Stimulated activated CD8-positive, alpha-beta memory T cell treated with anti-CD3 and anti-CD28 coated beads, Interleukin-15, amount 100 ng/mL, for 48 hours (primary cell): ENCODE results near the gene MAML2.

Experiments
- DNase-seq, 2 donors: peaks; one replicate each; pipeline ENCODE4 v3.0.0-alpha.2; 2020; ENCODE audit warnings: low read depth in 2 of 2

Gene MAML2

DNA sequence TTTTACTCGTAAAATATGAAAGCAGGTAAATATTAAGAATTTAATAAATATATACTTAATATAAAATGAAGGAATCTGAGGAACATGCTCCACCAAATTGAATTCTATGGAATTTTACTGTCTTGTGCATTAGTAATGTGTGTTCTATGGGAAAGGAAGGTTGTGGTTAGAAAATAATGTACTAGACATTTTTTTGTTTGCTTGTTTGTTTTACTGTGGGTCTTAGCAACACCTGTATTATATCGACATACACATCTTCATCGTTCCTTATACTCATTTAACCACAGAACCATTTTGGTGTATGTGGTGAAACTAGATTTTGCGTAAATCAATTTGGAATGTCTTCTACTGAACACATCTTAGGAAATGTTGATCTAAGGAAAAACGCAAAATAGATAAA, 304.9 kb downstream of the MAML2 start:
- no peak for DNase-seq

GRCh38 chr11:96037405-96037949, 305.5 kb downstream of the MAML2 start:
- no peak for DNase-seq

GRCh38 chr11:96036863-96037262, 306.1 kb downstream of the MAML2 start:
- no peak for DNase-seq

- DNase-seq: no peak
Measured at GRCh38 chr11:96035740-96036078, 307.3 kb downstream of the MAML2 start.

- DNase-seq: no peak
Measured at GRCh38 chr11:96035031-96035739, 307.8 kb downstream of the MAML2 start.

DNA sequence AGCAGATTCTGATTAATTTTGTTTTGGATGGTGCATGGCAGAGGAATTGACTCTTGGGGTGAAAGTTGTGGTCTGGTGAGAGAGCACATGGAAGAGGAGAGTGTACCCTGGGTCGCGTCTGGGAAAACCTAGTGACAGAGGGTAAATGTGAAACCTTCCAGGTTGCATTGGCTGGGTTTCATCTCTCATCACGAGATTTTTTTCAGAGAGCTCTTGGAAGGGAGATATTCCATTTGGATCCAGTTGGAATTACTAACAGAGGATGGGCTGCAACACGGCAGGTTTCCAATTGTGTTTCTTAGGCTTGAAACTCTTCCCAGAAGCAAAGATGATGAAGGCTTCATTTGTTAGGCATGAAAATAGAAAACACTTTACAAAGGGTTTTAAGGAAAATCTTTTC, 309.4 kb downstream of the MAML2 start:
- no peak for DNase-seq

DNA sequence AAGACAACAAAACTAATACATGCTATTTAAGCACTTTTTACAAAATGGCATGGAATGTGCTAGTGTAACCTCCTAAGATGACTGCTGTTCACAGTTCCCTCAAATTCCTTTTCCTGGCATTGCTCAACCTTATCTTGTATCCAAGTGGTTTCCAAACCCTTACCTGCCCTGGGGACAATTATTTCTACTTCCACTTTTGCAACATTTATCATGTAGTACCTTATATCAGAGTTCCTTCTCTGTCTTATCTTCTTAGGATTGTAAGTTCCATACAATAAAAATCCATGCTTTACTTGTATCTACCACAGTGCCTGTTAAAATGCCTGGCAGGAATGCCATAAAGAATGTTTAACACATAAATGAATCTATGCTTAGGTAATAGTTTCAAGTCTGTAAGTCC, 309.9 kb downstream of the MAML2 start:
- no peak for DNase-seq

- no peak for DNase-seq
Measured at GRCh38 chr11:96028746-96029145, 314.2 kb downstream of the MAML2 start.

GRCh38 chr11:96027021-96027420, 316.0 kb downstream of the MAML2 start:
- no peak for DNase-seq

DNA sequence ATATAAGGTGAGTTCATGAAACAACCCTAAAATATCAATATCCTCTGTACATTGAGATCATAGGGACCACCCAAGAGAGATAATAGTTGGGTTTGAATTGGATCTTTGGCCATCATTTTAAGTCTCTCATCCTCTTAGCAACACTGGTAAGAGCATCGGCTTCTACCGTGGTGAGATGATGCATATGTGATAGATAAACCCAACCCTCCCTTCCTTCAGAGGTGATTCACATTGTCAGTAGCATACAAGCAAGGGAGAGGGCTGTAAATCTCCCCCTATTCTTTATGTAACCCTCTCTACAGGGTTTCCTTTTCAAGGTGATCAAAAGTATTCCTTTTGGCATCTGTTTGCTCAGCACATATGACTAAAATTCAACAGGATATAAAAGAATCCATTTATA, 316.7 kb downstream of the MAML2 start:
- no peak for DNase-seq

DNA sequence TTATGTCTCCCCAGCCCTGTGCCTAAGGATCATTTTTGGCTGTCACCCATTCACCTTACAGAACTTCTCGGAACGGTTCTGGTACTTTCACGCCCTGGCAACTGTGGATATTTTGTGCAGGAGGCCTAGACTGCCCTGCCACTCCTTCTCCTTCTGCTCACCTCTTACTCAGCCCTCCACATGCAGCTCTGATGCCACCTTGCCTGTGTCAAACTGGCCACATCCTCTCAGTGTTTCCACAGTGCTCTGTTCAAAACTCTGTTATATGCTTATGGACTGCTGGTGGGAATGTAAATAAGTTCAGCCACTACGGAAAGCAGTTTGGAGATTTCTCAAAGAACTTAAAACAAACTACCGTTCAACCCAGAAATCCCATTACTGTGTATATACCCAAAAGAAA, 318.3 kb downstream of the MAML2 start:
- DNase-seq: no peak

DNA sequence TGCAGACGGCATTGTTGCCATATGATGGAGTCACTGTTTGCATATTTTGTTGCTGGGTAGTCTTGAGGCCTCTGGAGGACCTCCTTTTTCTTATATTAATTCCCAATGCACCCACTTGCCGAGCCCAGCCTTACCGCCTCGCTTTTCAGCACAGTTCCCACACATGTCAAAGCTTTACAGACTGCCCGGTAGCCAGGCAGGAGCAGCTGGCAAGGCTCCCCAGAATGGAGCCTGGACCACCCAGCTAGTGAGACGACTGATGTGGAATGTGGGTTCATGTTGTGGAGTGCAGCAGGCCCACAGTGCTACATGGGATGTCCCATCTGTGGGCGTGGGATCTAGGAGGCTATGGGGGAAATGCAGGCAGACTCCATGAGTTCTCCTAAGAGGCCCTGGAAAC, 319.7 kb downstream of the MAML2 start:
- no peak for DNase-seq

DNA sequence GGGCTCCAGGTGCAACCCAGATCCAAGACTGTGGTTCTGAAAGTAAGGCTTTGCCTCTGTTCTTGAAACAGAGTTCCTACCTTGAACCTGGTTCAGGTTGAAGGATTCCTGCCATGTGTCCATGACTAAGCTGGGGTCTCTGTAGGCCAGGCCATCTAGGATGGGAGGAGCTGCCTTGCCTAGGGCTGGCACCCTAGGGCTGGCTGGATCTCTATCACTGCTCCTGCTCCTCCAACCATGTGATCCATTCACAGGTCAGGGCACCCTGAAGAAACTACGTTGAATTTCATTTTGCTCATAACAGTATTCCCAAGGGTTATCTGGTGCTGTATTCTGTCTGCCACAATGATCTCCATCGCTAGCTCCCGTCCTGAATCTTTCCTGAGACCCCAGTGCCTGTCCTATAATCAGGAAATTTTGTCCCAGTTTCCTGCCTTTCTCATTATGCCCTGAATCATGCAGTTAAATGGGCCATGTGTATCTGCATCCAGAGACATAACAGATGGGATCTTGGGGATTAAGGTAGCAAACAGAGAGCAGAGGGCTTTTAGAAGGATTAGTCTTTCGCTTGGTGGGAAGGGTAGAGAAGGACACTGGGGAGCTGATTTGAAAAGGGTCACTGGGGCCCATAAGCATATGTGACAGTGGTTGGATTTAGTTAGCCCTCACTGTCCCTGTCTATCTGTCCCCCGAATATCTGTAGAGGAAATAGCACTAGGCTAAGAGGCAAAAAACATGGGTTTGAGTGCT, 320.9 kb downstream of the MAML2 start:
- no peak for DNase-seq

- no peak for DNase-seq
Measured at GRCh38 chr11:96019810-96020747, 322.9 kb downstream of the MAML2 start.

DNA sequence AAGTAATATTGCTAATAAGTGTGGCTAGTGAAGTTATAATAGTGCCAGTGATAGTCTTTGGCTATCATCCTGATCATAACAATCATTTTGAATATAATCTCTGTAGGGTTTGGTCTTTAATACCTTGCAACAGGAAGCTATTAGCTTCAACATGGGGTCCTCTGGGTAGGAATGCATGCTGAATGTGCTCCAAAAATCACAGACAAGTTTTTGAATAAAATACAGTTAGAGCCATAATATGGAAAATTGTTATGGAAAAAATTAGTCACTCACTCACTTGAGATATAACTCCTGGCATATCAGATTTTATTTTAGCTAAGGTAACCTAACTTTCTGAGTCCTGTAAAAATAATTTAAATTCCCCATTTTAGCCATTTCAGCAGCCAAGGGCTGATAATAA, 323.7 kb downstream of the MAML2 start:
- no peak for DNase-seq

GRCh38 chr11:96017856-96018255, 325.1 kb downstream of the MAML2 start:
- DNase-seq: no peak

DNA sequence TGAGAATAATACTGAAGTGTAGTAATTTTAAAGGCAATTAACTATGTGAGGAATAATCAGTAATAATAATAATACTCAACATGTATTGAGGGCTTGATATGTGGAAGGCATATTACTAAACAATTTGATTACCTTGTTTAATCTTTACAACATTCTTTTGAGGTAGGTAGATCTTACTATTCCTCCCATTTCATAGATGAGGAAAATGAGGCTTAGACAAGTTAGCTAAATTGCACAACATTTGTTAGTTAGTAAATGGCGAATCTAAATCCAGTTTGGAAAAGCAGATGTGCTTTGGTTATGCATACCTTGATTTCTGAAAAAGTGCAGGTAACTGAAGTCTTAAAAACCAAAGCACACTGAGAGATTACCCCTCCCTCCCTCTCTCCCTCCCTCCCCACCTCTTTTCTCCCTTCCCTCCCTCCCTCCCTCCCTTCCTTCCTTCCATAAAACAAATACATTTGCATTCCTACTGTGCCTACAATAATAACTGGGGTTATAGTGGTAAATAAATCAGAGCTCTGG, 326.0 kb downstream of the MAML2 start:
- no peak for DNase-seq

DNA sequence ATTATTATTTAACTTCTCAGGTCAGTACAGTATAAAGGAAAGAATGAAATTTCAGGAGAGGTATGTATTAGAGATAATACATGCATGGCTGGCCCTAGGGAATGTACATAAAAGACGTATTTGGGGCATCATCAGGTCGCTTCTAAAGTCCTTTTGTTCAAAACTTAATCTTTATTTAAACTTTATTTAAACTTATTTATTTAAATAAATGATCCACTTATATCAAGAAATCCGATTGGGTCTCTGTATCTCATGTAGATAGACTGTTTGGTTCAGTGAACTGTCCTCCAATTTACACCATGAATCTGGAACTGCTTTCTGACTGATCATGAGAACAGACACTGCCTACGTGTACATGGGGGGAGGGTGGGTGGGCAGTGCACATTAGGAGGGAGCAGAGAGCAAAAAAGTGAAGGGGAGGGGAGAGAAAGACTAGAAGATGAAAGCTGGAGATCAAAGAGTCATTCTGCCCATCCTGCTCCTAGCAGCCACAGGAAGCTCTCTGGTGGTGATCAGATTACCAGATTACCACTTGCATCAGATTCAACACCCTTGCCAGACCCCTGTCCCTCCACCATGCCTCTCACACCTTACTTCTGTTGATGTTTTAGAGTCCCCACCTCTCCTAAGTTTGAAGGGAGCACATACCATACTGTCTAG, 327.0 kb downstream of the MAML2 start:
- DNase-seq: peak in 1 of 2 donors; percentile 22

DNA sequence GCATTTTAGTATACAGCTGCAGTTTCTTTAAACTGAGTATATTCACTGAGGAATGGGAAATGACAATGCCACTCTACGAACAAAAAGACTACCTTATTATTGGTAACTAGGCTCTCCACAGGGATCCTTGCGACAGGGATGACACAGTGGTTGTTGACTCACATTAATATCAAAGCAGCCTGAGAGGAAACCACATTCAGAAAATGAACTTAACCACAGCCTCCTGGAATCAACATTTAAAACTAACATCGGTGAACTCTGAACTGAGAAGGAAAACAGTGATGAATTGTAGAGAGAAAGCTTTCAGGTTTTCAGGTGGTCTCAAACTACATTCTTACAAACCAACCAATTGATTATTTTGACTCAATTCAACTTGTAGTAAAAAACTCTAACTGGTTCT, 328.8 kb downstream of the MAML2 start:
- peak; percentile 26 to 27 for DNase-seq

GRCh38 chr11:96013461-96014213, 329.4 kb downstream of the MAML2 start:
- no peak for DNase-seq
